Suppressor macrophage treated with lipopolysaccharide for 4 hours (primary cell): ENCODE data around the gene PLAC1.
A peak's percentile ranks its signal among the peaks of the same experiment; 100 is the strongest.

Experiments used
- DNase-seq: peaks from one replicate; pipeline ENCODE4 v3.0.0-alpha.2; 2020

The PLAC1 gene

DNA sequence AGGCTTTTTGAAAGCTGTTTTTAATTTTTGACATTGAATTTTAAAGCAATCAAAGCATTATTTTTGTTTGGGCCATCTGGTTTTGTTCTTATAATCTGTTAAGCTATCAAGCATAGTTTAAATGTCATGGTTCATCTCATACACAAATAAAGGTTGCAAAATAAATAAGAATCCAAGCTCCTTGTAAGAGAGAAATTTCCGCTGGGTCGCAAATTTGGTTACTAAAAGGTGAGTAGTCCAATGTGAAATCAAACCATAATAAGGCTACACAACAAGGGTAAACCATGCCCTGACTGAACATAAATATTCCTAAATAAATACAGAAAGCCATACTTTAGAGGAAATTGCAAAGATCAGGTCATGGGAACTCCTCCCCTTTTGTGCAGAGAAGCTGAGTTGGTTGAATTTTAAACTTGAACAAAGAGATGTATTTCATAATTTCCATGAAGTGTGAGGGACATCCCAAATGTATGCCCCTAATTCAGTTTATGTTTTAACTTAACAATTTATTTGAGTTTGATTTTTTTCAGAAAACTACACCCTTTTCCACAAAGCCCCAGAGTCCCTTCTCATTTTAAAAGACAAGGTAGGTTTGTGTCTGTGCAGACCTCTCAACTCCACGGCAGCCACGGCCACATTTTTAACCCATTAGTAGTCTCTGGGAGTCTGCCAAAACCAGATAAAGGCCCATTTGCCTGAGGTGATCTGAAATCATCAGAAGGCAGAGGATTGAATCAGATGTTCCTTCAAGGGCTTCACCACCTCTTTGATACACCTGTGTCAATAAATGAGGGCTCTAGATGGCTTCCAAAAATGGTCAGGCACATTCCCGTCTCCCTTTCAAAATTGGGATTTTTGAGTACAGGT lies 85.2 kb downstream of the PLAC1 start:
- no peak for DNase-seq

DNA sequence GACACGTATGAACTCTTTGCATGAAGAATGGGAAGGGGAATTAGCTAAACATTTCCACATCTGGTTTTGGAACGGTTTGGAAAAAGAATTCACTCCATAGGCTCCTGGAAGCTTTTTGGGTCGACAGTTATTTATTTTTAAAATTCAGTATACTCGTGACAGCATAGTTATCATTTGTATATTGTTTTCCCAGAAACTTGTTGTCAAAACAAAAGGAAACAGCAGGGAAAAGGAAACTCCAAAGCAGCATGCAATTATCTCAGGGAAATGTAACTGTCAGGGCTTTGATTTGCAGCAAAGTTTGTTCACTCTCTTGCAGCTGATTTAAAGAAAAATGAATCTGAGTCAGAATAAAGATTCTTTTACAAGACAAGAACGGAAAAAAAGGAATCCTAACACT lies 86.5 kb downstream of the PLAC1 start:
- DNase-seq = no peak

DNA sequence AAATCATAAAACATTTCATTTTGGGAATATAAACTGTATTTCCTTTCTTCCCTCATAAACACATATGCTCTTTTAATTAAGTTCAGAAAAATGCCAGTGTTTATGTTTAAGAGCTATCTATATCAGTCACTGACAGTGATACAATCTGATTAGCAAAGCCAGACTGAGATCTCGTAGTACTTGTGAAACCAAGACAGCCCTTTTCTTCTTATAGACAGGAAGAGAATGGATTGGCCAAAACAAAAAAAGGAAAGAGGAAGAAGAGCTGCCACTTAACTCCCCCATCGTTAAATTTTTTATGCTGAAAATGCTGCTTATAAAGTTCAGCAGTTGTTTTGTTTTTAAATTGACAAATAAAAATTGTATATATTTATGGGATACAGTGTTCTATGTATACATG lies 87.4 kb downstream of the PLAC1 start:
- peak; percentile 42 for DNase-seq

DNA sequence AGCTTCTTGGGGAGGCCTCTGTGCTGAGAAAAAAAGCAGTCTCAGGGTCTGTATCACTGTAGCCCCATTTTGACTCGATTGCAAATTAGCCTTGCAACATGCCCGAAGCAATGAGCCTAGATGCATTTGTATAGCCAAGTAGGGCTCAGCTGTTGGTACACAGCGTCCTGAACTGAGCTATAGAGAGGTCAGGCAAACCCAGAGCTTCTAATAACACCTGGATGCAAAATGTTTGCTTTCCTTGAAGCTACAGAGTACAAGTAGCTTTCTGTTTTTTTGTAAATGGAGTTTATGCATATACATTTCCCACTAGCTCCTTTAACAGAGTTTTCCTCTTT lies 87.8 kb downstream of the PLAC1 start:
- no peak for DNase-seq

DNA sequence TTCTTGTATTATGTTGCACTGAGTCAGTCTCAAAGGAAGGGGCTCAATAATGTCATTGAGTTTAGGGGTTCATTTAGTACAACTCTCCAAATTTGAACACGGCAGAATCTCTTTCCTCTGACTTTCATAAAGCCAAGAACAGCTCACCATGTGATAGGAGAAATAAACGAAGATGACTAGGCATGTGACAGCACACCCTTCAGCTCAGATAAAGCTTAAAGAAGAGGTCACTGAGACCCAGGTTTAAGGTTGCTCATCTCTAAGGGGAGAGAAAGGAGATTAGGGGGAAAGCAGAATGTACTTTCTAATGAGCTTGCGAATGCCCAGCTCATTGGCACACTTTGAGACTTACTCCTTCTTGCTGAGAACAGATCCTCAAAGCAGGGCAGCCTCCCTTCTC lies 89.0 kb downstream of the PLAC1 start:
- DNase-seq = no peak

DNA sequence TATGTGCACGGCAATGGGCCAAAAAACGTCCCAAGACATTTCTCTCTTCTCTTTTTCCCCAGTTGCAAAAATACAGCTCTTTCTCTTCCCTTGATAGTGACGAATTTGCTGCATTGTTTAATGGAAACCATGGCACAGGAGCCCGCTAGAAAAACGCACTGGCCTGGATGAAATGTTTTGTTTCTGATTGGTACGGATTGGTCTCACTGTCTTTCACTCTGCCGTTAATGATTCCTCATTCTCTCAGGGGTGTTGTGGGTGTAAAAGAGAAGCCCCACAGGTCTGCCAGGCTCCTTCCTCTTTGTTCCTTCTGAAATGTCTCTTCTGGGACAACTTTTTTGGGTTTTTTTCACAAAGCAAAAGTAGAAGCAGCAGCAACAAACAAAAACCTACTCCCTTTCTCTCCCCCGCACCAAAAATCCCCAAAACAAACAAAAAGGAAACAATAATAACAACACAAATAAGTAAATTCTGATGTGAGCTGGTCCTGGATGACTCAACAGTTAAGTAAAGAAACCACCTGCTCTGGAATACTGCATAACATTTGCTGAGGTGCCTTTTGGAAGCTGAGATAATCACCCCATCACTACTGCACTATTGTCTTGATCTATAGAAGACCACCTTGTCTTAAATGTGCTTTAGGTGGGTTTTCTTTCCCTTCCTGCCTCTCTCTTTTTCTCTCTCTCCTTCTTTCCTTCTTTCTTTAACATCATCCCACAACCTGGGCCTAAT lies 89.8 kb downstream of the PLAC1 start:
- DNase-seq = no peak

DNA sequence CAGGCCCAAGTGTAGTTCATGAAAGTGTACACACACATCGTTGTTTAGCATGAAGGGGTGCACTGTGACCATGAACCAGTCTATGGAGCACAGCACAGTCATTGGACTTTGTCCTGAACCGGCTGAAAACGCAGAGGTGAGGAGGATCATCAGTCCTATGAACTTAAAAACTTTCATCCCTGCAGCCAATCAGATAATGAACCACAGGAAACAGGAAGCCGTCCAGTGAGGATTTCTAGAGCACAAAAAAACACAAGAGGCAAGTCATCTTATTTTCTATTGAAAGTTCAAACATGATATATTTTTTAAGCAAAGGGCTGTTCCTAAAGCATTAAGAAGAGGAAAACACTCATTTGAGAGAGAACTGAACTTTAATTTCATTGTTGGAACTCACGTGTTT lies 91.8 kb downstream of the PLAC1 start:
- no peak for DNase-seq

DNA sequence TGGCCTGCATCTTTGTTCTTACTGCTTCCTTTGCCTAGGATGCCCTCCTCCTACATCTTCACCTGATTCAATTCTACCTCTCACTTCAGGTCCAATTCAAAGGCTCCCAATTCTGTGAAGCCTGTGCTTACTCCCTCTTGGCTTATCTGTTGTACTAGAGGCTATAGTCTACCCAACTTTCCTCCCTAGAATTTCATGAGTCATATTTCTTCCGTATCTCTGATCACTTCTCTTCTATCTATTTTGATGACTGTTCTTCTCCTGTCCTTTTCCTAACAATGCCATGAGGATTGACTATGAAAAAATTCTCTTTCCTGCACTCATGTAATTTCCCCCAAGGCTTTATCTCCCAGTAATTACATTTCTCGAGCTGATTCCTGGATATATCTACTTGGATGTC lies 96.3 kb downstream of the PLAC1 start:
- DNase-seq = no peak

DNA sequence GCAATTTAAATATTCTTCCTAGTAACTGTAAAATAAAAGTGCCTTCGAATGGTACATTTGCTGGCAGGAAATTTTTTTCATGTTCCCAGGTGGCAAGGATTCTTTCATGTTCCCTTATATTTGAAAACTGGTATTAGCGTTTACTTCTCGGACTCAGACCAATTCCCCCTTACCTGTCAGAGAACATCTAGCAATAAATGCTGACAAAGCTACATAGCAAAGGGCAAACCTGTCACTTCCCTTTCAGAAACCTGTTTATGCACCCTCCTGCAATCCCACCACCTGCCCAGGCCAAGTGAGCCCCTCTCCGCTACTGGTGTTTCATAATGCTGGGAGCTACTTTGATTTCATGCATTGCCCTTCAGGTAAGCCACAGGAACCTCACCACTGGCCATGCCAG lies 100.1 kb downstream of the PLAC1 start:
- no peak for DNase-seq

DNA sequence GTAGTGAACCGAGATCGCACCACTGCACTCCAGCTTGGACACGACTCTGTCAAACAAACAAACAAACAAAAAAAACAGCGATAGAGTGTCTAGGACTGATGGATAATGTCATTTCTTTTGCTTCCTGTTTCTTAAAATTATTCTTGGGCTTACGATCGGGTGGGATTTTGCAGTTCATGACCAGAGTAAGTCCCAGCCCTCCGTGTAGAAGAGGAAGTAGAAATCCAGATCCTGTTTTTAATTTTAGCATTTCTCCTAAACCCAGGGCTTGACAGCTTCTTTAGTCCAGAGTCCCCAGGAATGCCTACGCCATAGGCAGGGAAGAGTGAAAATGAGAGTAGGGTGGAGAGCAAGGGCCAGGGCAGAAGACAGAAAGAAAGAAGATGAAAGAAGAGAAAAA lies 104.0 kb downstream of the PLAC1 start:
- DNase-seq = peak; percentile 32

DNA sequence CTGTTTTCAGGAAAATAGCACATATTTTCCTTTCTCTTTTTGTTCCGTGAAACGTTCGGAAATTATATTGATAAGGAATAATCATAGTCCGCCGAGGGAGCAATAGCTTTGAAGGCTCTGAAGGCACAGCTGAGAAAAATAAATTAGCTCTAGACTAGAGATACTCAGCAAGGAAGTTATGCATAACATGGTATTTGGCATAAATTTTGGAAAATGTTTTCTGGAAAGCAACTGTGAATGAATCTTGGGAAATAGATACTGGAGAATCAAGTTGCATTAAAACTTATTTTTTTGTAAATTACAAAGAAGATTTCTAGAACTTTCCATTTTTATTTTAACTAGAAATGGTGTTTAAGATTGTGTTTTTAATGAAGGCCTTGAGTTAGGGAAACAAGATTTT lies 105.9 kb downstream of the PLAC1 start:
- DNase-seq = no peak

DNA sequence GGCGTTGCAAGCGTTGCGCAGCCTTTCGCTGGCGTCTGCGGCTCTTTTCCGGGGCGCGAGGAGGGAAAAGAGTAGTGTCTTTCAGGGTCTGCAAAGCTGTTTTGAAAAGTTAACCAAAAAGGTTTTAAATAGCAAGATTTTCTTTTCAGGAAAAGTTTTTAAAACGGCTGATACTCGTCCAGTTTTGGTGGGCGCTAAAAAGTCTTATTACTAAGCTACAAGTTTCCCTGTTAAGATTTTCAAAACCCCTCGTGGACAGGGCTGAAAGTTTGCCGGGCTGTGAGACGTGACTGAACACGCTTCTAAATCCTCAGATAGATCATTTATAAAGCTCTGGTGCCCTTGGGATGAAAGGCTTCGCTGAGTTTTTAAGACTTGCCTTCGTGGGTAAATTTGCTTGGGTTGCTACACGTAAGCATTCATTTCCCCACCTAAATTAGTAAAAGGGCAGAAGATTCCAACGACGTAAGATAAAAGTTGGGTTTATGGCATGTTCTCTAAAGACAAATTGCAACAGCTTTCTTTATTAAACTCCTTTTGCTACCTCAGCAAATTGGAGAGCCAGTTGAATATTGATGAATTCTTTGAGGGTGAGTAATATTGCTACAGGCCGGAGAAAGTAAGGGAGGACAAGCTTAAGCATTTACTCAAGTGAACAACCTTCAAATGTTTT lies 106.8 kb downstream of the PLAC1 start:
- DNase-seq = no peak

DNA sequence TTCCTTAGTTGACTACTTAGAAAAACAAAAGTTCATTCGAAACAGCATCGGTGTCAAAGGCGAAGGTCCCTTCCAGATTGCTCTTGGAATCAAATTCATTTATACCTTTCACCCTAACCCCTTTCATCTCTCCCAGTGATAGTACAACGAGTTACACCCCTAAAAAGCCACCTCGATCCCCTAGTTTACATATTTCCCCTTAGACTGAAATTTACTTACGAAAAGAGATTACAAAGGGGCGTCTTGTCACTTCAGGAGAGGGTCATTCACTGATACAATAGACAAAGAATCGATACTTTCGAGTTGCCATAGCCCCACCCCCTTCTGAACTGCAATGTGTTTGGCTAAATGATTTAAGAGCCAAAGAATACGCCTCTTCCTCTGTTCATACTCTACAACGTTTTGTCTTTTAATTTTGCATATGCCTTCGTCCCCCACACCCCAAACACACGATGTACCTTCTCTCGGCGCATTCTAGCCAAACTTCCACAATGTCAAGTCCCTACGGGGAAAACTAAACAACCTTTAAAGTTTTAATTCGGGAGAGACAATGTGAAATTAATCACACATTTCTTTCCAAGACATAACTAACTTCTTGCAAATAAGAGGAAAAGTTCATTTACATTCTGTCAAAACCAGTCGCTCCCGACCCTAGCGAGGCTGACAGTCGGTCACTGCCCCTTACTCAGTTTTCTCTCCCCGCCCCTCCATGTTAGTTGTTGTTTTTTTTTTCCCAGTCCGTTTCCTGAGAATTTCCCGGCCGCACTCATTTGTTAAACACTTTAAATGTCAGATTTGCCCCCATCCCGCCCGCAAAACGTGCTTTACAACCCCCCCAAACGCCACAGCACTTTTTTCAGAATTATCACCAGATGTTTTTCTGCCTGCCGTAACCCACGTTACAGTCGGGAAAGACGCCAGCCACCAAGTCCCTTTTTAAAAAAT lies 109.7 kb downstream of the PLAC1 start:
- DNase-seq = no peak

DNA sequence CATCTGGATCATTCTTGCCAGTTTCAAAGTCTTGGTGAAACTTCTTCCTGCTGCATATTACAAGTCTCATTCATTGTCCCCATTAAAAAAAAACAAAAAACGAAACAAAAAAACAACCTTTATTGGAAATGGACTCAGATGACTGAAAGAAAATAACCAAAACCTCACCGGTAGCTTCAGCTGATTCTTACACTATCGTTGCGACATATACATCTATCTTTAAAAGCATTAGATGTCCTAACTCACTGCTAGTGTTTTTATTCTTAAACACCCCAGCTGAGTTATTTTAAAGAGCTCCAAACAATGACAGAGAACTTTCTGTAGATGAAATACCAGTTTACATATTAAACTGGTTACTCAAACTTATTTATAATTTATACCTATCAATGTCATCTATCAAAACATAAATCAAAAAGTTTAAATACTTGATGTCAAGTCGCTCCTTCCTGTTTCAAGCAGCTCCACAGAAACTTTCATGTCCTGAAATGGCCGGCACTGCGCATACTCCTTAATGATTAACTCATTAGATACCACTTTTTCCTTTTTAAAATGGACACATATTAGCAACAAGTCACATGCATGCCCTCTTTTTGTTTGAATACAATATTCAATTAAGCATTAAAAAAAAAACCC lies 111.1 kb downstream of the PLAC1 start:
- no peak for DNase-seq

DNA sequence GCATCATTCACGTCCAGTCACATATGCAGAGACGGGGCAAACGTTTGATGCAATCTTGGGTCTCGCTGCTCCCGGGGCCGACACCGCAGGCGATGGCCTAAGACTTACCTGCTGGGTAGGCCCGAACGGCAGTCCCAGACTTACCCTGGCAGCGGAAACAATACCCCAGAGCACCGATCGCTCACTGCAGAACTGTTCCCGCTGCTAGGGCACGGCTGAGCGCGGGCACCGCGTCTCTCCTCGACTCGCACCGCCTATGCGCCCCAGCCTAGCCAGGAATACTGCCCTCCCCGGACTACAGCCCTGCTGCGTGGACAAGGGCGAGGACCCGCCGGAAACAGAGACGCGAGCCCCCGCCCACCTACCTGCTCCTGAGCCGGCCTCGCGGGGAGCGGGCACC lies 112.1 kb downstream of the PLAC1 start:
- no peak for DNase-seq

DNA sequence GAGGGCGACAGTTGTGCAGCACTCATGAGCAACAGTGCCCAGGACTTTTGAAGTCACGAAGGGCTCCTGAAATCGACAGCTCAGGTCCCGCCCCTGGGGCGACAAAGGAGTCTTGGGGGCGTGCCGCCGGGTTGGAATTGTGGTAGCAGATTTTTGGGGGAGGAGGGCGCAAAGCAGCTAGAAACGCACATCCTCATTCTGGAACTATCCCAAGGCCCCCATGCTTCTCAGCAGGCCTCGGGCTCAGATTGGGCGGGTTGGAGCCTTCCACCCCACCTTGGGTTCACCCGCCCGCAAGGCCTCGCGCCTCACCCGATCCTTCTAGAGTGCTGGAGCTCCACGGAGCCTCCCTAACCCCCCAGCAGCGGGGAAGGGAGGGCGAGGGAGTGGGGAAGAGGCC lies 112.8 kb downstream of the PLAC1 start:
- DNase-seq = no peak

DNA sequence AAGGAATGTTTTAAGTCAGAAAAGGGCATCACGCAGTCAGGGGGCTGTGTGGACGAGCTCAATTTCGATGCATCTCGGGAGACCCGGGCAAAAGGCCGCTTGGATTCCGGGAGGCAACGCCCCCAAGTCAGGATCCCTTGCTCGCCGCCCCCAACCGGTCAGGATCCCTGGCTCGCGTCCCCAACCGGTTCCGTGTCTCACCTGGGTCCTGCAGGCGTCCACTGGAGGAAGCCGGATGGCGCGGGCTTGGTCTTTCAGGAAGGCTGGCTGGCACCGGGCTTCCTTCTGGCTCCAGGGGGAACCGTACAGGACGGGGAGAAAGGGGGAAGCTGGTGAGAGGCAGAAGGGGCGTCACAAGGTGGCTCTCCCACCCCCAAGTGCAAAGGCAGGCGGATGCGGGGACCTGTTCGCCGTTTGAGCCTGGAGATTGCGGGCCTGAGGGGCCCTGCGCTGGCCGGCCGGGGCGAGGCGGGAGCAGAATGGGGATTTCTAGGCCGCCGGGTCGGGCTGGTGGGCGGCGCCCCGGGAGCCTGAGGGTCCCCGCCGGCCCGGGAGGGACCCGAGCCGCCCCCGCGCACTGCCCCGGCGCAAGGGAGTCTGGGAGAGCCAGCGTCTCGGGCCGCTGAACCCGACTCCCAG lies 113.6 kb downstream of the PLAC1 start:
- no peak for DNase-seq

DNA sequence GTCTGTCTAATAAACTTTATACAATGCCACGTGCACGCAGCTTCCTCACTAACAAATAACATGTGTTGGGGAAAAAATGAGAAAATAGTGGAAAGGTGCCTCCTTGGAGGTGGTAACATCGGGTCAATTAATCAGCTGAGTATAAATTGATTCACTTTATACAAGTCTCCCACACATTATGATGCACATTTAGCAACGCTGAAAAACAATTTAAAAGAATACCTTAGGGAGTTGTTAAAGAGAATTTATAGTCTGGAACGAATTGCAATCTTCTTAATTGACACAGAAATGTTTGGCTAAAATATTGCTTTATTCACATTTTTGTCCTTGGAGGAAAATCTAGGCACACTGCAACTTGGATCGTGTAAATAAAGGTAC lies 114.1 kb downstream of the PLAC1 start:
- no peak for DNase-seq

DNA sequence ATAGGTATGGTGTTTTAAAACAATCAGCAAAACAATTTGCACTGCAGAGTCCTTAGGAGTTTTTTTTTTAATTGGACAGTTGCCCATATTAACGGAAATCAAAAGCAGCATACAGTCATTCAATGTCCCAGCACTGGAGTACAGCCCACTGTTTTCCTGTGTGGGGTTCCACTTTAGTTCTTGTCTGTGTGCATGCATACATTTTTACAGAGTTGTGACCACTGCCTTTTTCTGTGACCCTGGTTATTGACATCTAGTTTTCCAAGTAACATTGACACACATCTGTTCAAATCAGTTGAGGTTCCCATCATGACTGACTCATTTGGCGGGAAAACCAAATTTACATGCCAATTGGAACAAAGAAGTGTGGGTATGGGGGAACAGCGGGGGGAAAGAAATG lies 115.0 kb downstream of the PLAC1 start:
- no peak for DNase-seq

DNA sequence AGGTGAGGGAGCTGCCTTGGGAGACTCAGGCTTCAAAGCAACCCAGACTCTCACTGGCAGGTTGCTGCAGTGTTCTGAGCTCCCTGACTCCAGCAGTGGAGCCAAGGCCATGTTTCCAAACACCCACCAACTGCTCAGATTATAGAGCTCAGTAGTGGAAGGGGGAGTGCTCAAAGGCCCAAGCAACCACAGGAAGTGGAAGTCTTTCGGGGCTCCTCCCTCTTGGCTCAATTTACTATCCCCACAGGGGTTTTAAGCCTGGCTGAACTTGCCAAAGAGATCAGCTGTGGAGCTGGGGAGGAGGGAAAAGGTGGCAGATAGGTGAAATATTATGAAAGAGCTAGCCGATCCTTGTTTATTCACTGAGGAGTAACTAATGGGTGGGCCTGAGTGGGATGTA lies 115.8 kb downstream of the PLAC1 start:
- DNase-seq = no peak

DNA sequence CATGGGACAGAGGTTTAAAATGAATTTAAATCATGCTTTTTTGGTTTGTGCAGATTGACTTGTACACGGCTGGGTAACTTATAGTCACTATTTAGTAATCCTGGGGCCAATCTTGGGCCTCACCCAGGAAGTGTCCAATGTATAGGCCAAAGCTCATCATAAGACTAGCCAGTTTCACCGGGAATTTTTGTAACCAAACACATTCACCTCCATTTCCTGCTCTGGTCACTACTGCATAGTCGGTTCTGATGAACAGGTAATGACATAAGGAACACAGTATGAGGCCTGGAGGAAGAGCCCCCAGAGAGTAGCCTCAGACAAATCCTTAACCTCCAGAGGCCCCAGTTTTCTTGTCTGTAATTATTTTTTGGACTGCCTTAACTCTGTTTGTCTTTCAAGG lies 116.4 kb downstream of the PLAC1 start:
- DNase-seq = no peak

DNA sequence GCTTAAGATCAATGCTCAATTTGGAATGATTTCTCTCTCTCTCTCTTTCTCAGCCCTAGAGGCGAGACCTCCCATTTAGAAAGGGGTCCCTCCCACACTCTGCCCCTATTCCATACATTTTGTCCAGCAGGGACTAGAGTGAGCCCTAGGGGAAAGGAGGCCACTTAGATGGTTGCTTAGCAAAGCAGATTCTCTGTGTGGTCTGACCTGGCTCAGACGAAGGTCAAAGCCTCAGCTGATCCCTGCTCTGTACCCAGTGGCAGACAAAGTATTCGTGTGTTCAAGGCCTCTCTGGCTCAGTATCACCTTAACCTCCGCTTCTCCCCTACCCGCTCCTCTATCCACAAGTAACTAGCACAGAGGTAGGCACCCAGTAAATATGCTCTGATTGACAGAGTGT lies 120.0 kb downstream of the PLAC1 start:
- DNase-seq = no peak
